ENCODE data around the gene SNX3.

DNA sequence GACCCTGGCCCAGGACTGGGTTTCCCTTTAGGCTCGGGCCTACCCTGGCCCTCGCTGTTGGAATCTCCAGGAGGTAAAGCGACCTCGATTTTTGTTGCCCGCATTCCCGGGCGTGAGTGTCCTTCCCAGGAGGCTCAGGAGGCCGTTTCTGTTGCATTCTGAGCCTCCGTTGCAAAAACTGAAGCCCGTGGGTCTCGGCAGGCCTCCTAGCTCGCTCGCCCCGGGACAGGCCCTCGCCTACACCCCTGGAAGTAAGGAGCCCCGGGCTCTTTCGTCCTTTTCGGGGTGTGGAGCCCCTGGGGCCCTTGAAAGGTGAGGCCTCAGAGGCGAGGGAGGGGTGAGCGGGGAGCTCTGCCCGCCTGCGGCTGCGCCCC is 92.8 kb downstream of the SNX3 start:
- TF ChIP-seq, protein P1, sequence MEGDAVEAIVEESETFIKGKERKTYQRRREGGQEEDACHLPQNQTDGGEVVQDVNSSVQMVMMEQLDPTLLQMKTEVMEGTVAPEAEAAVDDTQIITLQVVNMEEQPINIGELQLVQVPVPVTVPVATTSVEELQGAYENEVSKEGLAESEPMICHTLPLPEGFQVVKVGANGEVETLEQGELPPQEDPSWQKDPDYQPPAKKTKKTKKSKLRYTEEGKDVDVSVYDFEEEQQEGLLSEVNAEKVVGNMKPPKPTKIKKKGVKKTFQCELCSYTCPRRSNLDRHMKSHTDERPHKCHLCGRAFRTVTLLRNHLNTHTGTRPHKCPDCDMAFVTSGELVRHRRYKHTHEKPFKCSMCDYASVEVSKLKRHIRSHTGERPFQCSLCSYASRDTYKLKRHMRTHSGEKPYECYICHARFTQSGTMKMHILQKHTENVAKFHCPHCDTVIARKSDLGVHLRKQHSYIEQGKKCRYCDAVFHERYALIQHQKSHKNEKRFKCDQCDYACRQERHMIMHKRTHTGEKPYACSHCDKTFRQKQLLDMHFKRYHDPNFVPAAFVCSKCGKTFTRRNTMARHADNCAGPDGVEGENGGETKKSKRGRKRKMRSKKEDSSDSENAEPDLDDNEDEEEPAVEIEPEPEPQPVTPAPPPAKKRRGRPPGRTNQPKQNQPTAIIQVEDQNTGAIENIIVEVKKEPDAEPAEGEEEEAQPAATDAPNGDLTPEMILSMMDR (conservative IDR thresholded peaks at IDR 0.05 in 1 of 2, IDR thresholded peaks at IDR 0.05 in 1 of 2; ENCODE audit: extremely low read depth in 1 of 2, insufficient read depth in 1 of 2, low read depth in 1 of 2, low read length in 2 of 2) = no peak
- no peak for TF ChIP-seq EZH2 (IDR thresholded peaks at IDR 0.05; ENCODE audit: borderline replicate concordance, low read length)

Data from mammary epithelial cell (primary cell).